K562 (cell line): ENCODE results near the gene VPS50. TPM values are rescaled to one million over a fixed set of nuclear protein-coding genes. Genes with fewer than 3 reads are reported as not detected.

Source experiments
- ATF7 ChIP-seq: fragments of 450-650 bp; IDR thresholded peaks from 2 replicates; pipeline ENCODE4 v1.7.1; 2014; ENCODE audit warnings: mild to moderate bottlenecking, moderate library complexity
- BCOR ChIP-seq: fragments of 450-650 bp; IDR thresholded peaks from 2 replicates; pipeline ENCODE4 v1.6.1; 2016
- ETV6 ChIP-seq, 3 experiments: fragments of 150-350 bp in 1 of 3; sonication (generic) in 1 of 3; formaldehyde crosslinking in 1 of 3; IDR thresholded peaks; 2 replicates each; pipeline versions ENCODE4 v1.6.1 to v1.8.0; 2014 to 2022; ENCODE audit warnings: borderline replicate concordance in 2 of 3, low read depth in 2 of 3, antibody characterized with exemption in 1 of 3, low read length in 1 of 3, mild to moderate bottlenecking in 1 of 3, missing genetic modification reagents in 1 of 3
- FOXJ3 ChIP-seq: sonication (generic); formaldehyde crosslinking; IDR thresholded peaks from 2 replicates; pipeline ENCODE4 v1.4.0; 2020; ENCODE audit warnings: mild to moderate bottlenecking, missing genetic modification reagents
- HDAC3 ChIP-seq: fragments of 450-650 bp; IDR thresholded peaks from 2 replicates; pipeline ENCODE4 v1.6.1; 2018; ENCODE audit warnings: borderline replicate concordance, mild to moderate bottlenecking, moderate library complexity; ENCODE audit not compliant: partially characterized antibody
- MBD2 ChIP-seq: sonication (generic); IDR thresholded peaks from 2 replicates; pipeline ENCODE4 v1.6.1; 2016; ENCODE audit warnings: low read depth, borderline replicate concordance
- NCOA1 ChIP-seq: fragments of 450-650 bp; IDR thresholded peaks from 2 replicates; pipeline ENCODE4 v1.6.1; 2016; ENCODE audit warnings: low read depth
- NUFIP1 ChIP-seq: fragments of 450-650 bp; IDR thresholded peaks from 2 replicates; pipeline ENCODE4 v1.6.1; 2018; ENCODE audit not compliant: partially characterized antibody
- PHF21A ChIP-seq: fragments of 450-650 bp; IDR thresholded peaks from 2 replicates; pipeline ENCODE4 v1.6.1; 2017; ENCODE audit warnings: low read depth, borderline replicate concordance
- POU5F1 ChIP-seq: fragments of 150-350 bp; IDR thresholded peaks from 2 replicates; pipeline ENCODE4 v1.6.1; 2014; ENCODE audit warnings: borderline replicate concordance, low read length, low read depth, mild to moderate bottlenecking; ENCODE audit not compliant: partially characterized antibody
- TAF15 ChIP-seq: fragments of 200-400 bp; formaldehyde crosslinking; IDR thresholded peaks from 2 replicates; pipeline ENCODE4 v1.6.1; 2017; ENCODE audit warnings: mild to moderate bottlenecking, low read depth, low read length, moderate library complexity
- U2AF1 ChIP-seq: fragments of 200-400 bp; formaldehyde crosslinking; optimal IDR thresholded peaks from 2 replicates; pipeline ENCODE3; 2017; ENCODE audit warnings: mild to moderate bottlenecking, low read depth, low read length, moderate library complexity
- YBX1 ChIP-seq: fragments of 450-650 bp; IDR thresholded peaks from 2 replicates; pipeline ENCODE4 v1.7.1; 2016; ENCODE audit warnings: mild to moderate bottlenecking
- ZFP30 ChIP-seq: fragments of 250-450 bp; sonication (Bioruptor Pico); IDR thresholded peaks from 2 replicates; pipeline ENCODE4 v1.8.0; 2022; ENCODE audit warnings: moderate library complexity, mild to moderate bottlenecking, inconsistent platforms, borderline replicate concordance
- ZNF24 ChIP-seq: fragments of 450-650 bp; IDR thresholded peaks from 2 replicates; pipeline ENCODE4 v1.6.1; 2016
- ZNF263 ChIP-seq: sonication (generic); formaldehyde crosslinking; IDR thresholded peaks from 2 replicates; pipeline ENCODE4 v1.8.0; 2022; ENCODE audit warnings: mild to moderate bottlenecking, missing genetic modification reagents, borderline replicate concordance
- polyA plus RNA-seq, 8 experiments: library from polyadenylated mRNA; depleted of rRNA in 4 of 8; stranded (reverse) in 5 of 8; unstranded in 3 of 8; fragments of >200 nt; fragmentation: Nextera tagmentation in 2 of 8; fragmentation: Illumina TruSeq in 1 of 8; extraction: Ambion mirVana in 2 of 8; extraction: Trizol in 1 of 8; gene quantifications; 2 replicates each; pipeline versions ENCODE4 v1.2.1 to v1.2.3, GENCODE V29; 2011 to 2014; ENCODE audit warnings: inconsistent platforms in 1 of 8, missing spikeins in 1 of 8
- total RNA-seq, 7 experiments: library from RNA; depleted of rRNA in 6 of 7; stranded (reverse); fragments of >200 nt in 6 of 7; fragmentation: Illumina TruSeq in 2 of 7; extraction: Trizol in 2 of 7; gene quantifications; 2 replicates each; pipeline versions ENCODE4 v1.2.1 to v1.2.3, GENCODE V29; 2011 to 2021; ENCODE audit warnings: low replicate concordance in 1 of 7
- TF ChIP-seq, protein P1 (sequence below): fragments of 450-650 bp; formaldehyde crosslinking; IDR thresholded peaks from 2 replicates; pipeline ENCODE4 v1.4.0; 2020; ENCODE audit warnings: mild to moderate bottlenecking
- TF ChIP-seq, protein P2 (sequence below): sonication (generic); formaldehyde crosslinking; IDR thresholded peaks from 2 replicates; pipeline ENCODE4 v1.8.0; 2023; ENCODE audit warnings: mild to moderate bottlenecking, missing genetic modification reagents
- TF ChIP-seq, protein P3 (sequence below): fragments of 250-450 bp; sonication (Bioruptor Pico); IDR thresholded peaks from 2 replicates; pipeline ENCODE4 v1.5.0; 2021
- TF ChIP-seq, protein P4 (sequence below): sonication (generic); formaldehyde crosslinking; IDR thresholded peaks from 2 replicates; pipeline ENCODE4 v1.8.1; 2023; ENCODE audit warnings: mild to moderate bottlenecking, missing genetic modification reagents

The VPS50 gene
- total and polyA plus RNA-seq, 9 of the 15 experiments (the other 6 are each of a cell fraction or from before 2014, with no cell fraction given), result 10.5 to 29.4 (median 15.8) TPM

- TF ChIP-seq, protein P1, sequence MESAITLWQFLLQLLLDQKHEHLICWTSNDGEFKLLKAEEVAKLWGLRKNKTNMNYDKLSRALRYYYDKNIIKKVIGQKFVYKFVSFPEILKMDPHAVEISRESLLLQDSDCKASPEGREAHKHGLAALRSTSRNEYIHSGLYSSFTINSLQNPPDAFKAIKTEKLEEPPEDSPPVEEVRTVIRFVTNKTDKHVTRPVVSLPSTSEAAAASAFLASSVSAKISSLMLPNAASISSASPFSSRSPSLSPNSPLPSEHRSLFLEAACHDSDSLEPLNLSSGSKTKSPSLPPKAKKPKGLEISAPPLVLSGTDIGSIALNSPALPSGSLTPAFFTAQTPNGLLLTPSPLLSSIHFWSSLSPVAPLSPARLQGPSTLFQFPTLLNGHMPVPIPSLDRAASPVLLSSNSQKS, result no peak
- TF ChIP-seq ZFP30 (CRISPR knock-in tag) (no peak), ETV6 (IDR thresholded peaks at IDR 0.05; ENCODE audit: borderline replicate concordance in 1 of 2, low read depth in 2 of 2, low read length in 1 of 2) (no peak; a peak in 1 of 4 replicates), ETV6 (CRISPR knock-in tag; IDR thresholded peaks at IDR 0.05; ENCODE audit: borderline replicate concordance) (no peak), YBX1 (no peak), TAF15 (no peak), FOXJ3 (CRISPR knock-in tag) (no peak), HDAC3 (no peak), PHF21A (no peak), ZNF24 (no peak), ZNF263 (CRISPR knock-in tag) (no peak), POU5F1 (peak; percentile 3), NUFIP1 (no peak), ATF7 (peak; percentile 72; the same call in 1 of the 2 replicates), NCOA1 (no peak), BCOR (no peak), U2AF1 (no peak), MBD2 (peak; percentile 92)
- TF ChIP-seq, protein P2, sequence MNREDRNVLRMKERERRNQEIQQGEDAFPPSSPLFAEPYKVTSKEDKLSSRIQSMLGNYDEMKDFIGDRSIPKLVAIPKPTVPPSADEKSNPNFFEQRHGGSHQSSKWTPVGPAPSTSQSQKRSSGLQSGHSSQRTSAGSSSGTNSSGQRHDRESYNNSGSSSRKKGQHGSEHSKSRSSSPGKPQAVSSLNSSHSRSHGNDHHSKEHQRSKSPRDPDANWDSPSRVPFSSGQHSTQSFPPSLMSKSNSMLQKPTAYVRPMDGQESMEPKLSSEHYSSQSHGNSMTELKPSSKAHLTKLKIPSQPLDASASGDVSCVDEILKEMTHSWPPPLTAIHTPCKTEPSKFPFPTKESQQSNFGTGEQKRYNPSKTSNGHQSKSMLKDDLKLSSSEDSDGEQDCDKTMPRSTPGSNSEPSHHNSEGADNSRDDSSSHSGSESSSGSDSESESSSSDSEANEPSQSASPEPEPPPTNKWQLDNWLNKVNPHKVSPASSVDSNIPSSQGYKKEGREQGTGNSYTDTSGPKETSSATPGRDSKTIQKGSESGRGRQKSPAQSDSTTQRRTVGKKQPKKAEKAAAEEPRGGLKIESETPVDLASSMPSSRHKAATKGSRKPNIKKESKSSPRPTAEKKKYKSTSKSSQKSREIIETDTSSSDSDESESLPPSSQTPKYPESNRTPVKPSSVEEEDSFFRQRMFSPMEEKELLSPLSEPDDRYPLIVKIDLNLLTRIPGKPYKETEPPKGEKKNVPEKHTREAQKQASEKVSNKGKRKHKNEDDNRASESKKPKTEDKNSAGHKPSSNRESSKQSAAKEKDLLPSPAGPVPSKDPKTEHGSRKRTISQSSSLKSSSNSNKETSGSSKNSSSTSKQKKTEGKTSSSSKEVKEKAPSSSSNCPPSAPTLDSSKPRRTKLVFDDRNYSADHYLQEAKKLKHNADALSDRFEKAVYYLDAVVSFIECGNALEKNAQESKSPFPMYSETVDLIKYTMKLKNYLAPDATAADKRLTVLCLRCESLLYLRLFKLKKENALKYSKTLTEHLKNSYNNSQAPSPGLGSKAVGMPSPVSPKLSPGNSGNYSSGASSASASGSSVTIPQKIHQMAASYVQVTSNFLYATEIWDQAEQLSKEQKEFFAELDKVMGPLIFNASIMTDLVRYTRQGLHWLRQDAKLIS (CRISPR knock-in tag), result no peak
- TF ChIP-seq, protein P3, sequence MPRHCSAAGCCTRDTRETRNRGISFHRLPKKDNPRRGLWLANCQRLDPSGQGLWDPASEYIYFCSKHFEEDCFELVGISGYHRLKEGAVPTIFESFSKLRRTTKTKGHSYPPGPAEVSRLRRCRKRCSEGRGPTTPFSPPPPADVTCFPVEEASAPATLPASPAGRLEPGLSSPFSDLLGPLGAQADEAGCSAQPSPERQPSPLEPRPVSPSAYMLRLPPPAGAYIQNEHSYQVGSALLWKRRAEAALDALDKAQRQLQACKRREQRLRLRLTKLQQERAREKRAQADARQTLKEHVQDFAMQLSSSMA (CRISPR knock-in tag), result no peak
- TF ChIP-seq, protein P4, sequence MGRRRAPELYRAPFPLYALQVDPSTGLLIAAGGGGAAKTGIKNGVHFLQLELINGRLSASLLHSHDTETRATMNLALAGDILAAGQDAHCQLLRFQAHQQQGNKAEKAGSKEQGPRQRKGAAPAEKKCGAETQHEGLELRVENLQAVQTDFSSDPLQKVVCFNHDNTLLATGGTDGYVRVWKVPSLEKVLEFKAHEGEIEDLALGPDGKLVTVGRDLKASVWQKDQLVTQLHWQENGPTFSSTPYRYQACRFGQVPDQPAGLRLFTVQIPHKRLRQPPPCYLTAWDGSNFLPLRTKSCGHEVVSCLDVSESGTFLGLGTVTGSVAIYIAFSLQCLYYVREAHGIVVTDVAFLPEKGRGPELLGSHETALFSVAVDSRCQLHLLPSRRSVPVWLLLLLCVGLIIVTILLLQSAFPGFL (CRISPR knock-in tag), result no peak
These were observed at the start of gene VPS50 (continued) for GRCh38 chr7:93231799-93232672.
